SKM-1 treated with dmso at 0.1 percent for 144 hours (cell line): ENCODE measurements around the gene TTC7B.

Experiments
- DNase-seq: peaks from one replicate; lab custom pipeline; 2025; ENCODE audit not compliant: unreplicated experiment; lab: John Stamatoyannopoulos, UW

The TTC7B gene

GRCh38 chr14:90519262-90519920, 296.8 kb downstream of the TTC7B start:
- DNase-seq, result no peak

GRCh38 chr14:90518941-90519256, 297.3 kb downstream of the TTC7B start:
- DNase-seq, result peak; percentile 14

GRCh38 chr14:90518069-90518940, 297.9 kb downstream of the TTC7B start:
- no peak for DNase-seq

GRCh38 chr14:90517076-90517841, 299.0 kb downstream of the TTC7B start:
- no peak for DNase-seq

GRCh38 chr14:90514566-90514965, 301.7 kb downstream of the TTC7B start:
- DNase-seq, result no peak

- DNase-seq, result no peak
Observed at GRCh38 chr14:90514015-90514398, 302.2 kb downstream of the TTC7B start.

GRCh38 chr14:90513161-90514014, 302.8 kb downstream of the TTC7B start:
- DNase-seq, result no peak

- DNase-seq, result no peak
Observed at GRCh38 chr14:90512329-90512991, 303.8 kb downstream of the TTC7B start.

- no peak for DNase-seq
Observed at GRCh38 chr14:90511795-90512328, 304.4 kb downstream of the TTC7B start.

- DNase-seq, result no peak
Observed at GRCh38 chr14:90511252-90511651, 305.0 kb downstream of the TTC7B start.

- DNase-seq, result no peak
Observed at GRCh38 chr14:90510159-90510558, 306.1 kb downstream of the TTC7B start.

GRCh38 chr14:90509403-90509802, 306.8 kb downstream of the TTC7B start:
- DNase-seq, result no peak

- no peak for DNase-seq
Observed at GRCh38 chr14:90508536-90509254, 307.5 kb downstream of the TTC7B start.

GRCh38 chr14:90508036-90508435, 308.2 kb downstream of the TTC7B start:
- no peak for DNase-seq

- no peak for DNase-seq
Observed at GRCh38 chr14:90507428-90507827, 308.8 kb downstream of the TTC7B start.

- DNase-seq, result no peak
Observed at GRCh38 chr14:90506748-90507147, 309.5 kb downstream of the TTC7B start.

- no peak for DNase-seq
Observed at GRCh38 chr14:90505531-90505930, 310.7 kb downstream of the TTC7B start.

- no peak for DNase-seq
Observed at GRCh38 chr14:90504643-90505042, 311.6 kb downstream of the TTC7B start.

GRCh38 chr14:90503582-90503981, 312.6 kb downstream of the TTC7B start:
- DNase-seq, result no peak
